Parathyroid adenoma (tissue), 2 donors: ENCODE measurements around the gene AFDN.

ENCODE experiments used
- H2AFZ ChIP-seq: fragments of 300-600 bp; sonication (generic); one replicate; pipeline ENCODE4 v1.7.0; 2017; ENCODE audit warnings: antibody characterized with exemption, mild to moderate bottlenecking
- H3K27ac ChIP-seq: fragments of 300-600 bp; sonication (generic); one replicate; pipeline ENCODE4 v1.7.0; 2017
- H3K27me3 ChIP-seq: fragments of 300-600 bp; sonication (generic); one replicate; pipeline ENCODE4 v1.7.0; 2017; ENCODE audit warnings: low read length; ENCODE audit not compliant: control insufficient read depth, insufficient read depth
- H3K36me3 ChIP-seq: fragments of 300-600 bp; sonication (generic); one replicate; pipeline ENCODE4 v1.7.0; 2017; ENCODE audit warnings: low read length; ENCODE audit not compliant: control insufficient read depth, insufficient read depth
- H3K4me1 ChIP-seq: fragments of 300-600 bp; sonication (generic); one replicate; pipeline ENCODE4 v1.7.0; 2017; ENCODE audit warnings: control low read depth
- H3K4me2 ChIP-seq: fragments of 300-600 bp; sonication (generic); one replicate; pipeline ENCODE4 v1.7.0; 2017; ENCODE audit warnings: low read length
- H3K4me3 ChIP-seq: fragments of 300-600 bp; sonication (generic); one replicate; pipeline ENCODE4 v1.7.0; 2017; ENCODE audit warnings: low read depth, low read length
- H3K79me2 ChIP-seq: fragments of 300-600 bp; sonication (generic); one replicate; pipeline ENCODE4 v1.7.0; 2017; ENCODE audit warnings: control low read depth
- H3K9ac ChIP-seq: fragments of 300-600 bp; sonication (generic); one replicate; pipeline ENCODE4 v1.7.0; 2017; ENCODE audit warnings: mild to moderate bottlenecking
- H3K9me3 ChIP-seq: fragments of 300-600 bp; sonication (generic); one replicate; pipeline ENCODE4 v1.7.0; 2017; ENCODE audit warnings: low read length; ENCODE audit not compliant: control insufficient read depth
- CTCF ChIP-seq: fragments of 300-600 bp; sonication (generic); IDR thresholded peaks from one replicate; pipeline ENCODE4 v1.7.0; 2017; ENCODE audit warnings: antibody characterized with exemption, mild to moderate bottlenecking
- donor health status: primary hyperparathyroidism.

Gene AFDN

GRCh38 chr6:167826230-167826895 is 348 bp upstream of the AFDN start:
- Histone ChIP-seq H3K27ac (peak overlapping the region; percentile 45), H2AFZ (peak overlapping the region; percentile 86), H3K4me2 (peak overlapping the region; percentile 82), H3K4me1 (peaks cover 3% of the 10 kb centered on the region), H3K27me3 (no peaks in the 10 kb centered on the region), H3K36me3 (no peaks in the 10 kb centered on the region), H3K79me2 (peaks cover 17% of the 10 kb centered on the region), H3K9ac (no peak overlapping the region), H3K9me3 (no peaks in the 10 kb centered on the region), H3K4me3 (peak overlapping the region; percentile 64)
- peak; percentile 36 for TF ChIP-seq CTCF

- no peak overlapping the region for H3K9ac ChIP-seq
- peaks cover 6% of the 10 kb centered on the region for H3K4me1 ChIP-seq
- H2AFZ ChIP-seq: peak overlapping the region; percentile 81
- no peaks in the 10 kb centered on the region for H3K36me3 ChIP-seq
- peaks cover 19% of the 10 kb centered on the region for H3K79me2 ChIP-seq
- peak overlapping the region; percentile 67 for H3K27ac ChIP-seq
- peak overlapping the region; percentile 57 for H3K4me3 ChIP-seq
- peak overlapping the region; percentile 67 for H3K4me2 ChIP-seq
- no peaks in the 10 kb centered on the region for H3K9me3 ChIP-seq
- no peaks in the 10 kb centered on the region for H3K27me3 ChIP-seq
- TF ChIP-seq CTCF: peak; percentile 15
These were observed 1.0 kb downstream of the AFDN start for GRCh38 chr6:167827583-167828324.

GRCh38 chr6:167828325-167828956 is 1.7 kb downstream of the AFDN start:
- peaks cover 6% of the 10 kb centered on the region for H3K4me1 ChIP-seq
- H3K4me2 ChIP-seq: peak overlapping the region; percentile 67
- H3K9ac ChIP-seq: no peak overlapping the region
- H3K4me3 ChIP-seq: peak overlapping the region; percentile 57
- H3K27ac ChIP-seq: no peak overlapping the region
- no peaks in the 10 kb centered on the region for H3K27me3 ChIP-seq
- peak overlapping the region; percentile 81 for H2AFZ ChIP-seq
- no peaks in the 10 kb centered on the region for H3K36me3 ChIP-seq
- peaks cover 19% of the 10 kb centered on the region for H3K79me2 ChIP-seq
- no peak for TF ChIP-seq CTCF
- no peaks in the 10 kb centered on the region for H3K9me3 ChIP-seq

GRCh38 chr6:167829513-167829912 is 2.8 kb downstream of the AFDN start:
- peaks cover 6% of the 10 kb centered on the region for H3K4me1 ChIP-seq
- H2AFZ ChIP-seq: no peak overlapping the region
- peak overlapping the region; percentile 23 for H3K4me2 ChIP-seq
- H3K9me3 ChIP-seq: no peaks in the 10 kb centered on the region
- H3K36me3 ChIP-seq: no peaks in the 10 kb centered on the region
- no peak overlapping the region for H3K4me3 ChIP-seq
- no peak for TF ChIP-seq CTCF
- H3K27ac ChIP-seq: no peak overlapping the region
- H3K79me2 ChIP-seq: peaks cover 19% of the 10 kb centered on the region
- H3K27me3 ChIP-seq: no peaks in the 10 kb centered on the region
- H3K9ac ChIP-seq: no peak overlapping the region
